ENCODE measurements around the gene RUNX1.

DNA sequence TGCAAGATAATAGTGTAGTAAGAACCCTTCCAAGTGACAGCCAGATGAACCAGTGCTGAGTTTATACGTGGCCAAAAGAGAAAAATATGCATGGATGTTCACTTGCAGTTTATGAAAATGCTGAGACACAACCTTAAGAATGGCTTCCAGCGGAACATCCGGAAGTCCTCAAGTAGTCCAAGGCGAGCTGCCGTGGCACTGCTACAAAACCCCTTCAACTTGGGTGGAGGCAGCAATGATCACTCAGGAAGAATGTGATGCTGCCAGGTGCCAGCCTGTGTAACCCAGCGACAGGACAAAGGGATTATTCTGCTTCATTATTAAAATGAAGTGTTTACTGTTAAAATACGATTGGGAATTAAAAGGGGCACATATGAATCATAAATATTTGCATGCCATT lies 179.6 kb downstream of the RUNX1 start:
- TF ChIP-seq POLR2A (IDR thresholded peaks at IDR 0.05; ENCODE audit: extremely low read depth, insufficient read length), result no peak
- no peak for TF ChIP-seq CTCF (IDR thresholded peaks at IDR 0.05; ENCODE audit: low read depth, low read length)
- TF ChIP-seq MAX (IDR thresholded peaks at IDR 0.05; ENCODE audit: low read depth, low read length), result no peak
- no peak for TF ChIP-seq MYC (IDR thresholded peaks at IDR 0.05; ENCODE audit: low read depth, low read length)
